ENCODE measurements around the gene TRPM5. TPM values are rescaled to one million over a fixed set of nuclear protein-coding genes. Genes with fewer than 3 reads are reported as not detected.

TRPM5 gene
- total RNA-seq, 1 donor from 2014 or later, result not detected

- no peaks in the 10 kb centered on the region for H3K4me1 Mint-ChIP-seq (ENCODE audit: low read depth)
- no peaks in the 10 kb centered on the region for H3K9me3 Mint-ChIP-seq (ENCODE audit: low read depth)
Measured at GRCh38 chr11:2425506-2425905, 18.8 kb downstream of the TRPM5 start.

GRCh38 chr11:2424811-2425495, 19.4 kb downstream of the TRPM5 start:
- H3K27ac Mint-ChIP-seq (ENCODE audit: unreplicated experiment), result no peak overlapping the region
- TF ChIP-seq CTCF (IDR thresholded peaks at IDR 0.05), result no peak
- DNase-seq (ENCODE audit: low spot score), result no peak
- H3K4me1 Mint-ChIP-seq (ENCODE audit: low read depth), result no peaks in the 10 kb centered on the region
- H3K9me3 Mint-ChIP-seq (ENCODE audit: low read depth), result no peaks in the 10 kb centered on the region
- no peak overlapping the region for H3K4me3 Mint-ChIP-seq (ENCODE audit: unreplicated experiment)
- H3K36me3 Mint-ChIP-seq (ENCODE audit: low read depth), result no peaks in the 10 kb centered on the region
- H3K27me3 Mint-ChIP-seq (ENCODE audit: low read depth), result peaks cover 2% of the 10 kb centered on the region

More at GRCh38 chr11:2425506-2425905, 18.8 kb downstream of the TRPM5 start:
- Mint-ChIP-seq H3K27ac (ENCODE audit: unreplicated experiment) (no peak overlapping the region), H3K4me3 (ENCODE audit: unreplicated experiment) (no peak overlapping the region), H3K36me3 (ENCODE audit: low read depth) (no peaks in the 10 kb centered on the region), H3K27me3 (ENCODE audit: low read depth) (peaks cover 2% of the 10 kb centered on the region)
- DNase-seq (ENCODE audit: low spot score), result no peak
- TF ChIP-seq CTCF (IDR thresholded peaks at IDR 0.05), result no peak

- no peak for DNase-seq (ENCODE audit: low spot score)
- Mint-ChIP-seq H3K27ac (ENCODE audit: unreplicated experiment) (no peak overlapping the region), H3K9me3 (ENCODE audit: low read depth) (no peaks in the 10 kb centered on the region), H3K36me3 (ENCODE audit: low read depth) (no peaks in the 10 kb centered on the region), H3K27me3 (ENCODE audit: low read depth) (peaks cover 2% of the 10 kb centered on the region), H3K4me1 (ENCODE audit: low read depth) (no peaks in the 10 kb centered on the region), H3K4me3 (ENCODE audit: unreplicated experiment) (no peak overlapping the region)
- no peak for TF ChIP-seq CTCF (IDR thresholded peaks at IDR 0.05)
Measured at GRCh38 chr11:2423157-2424025, 20.9 kb downstream of the TRPM5 start.

GRCh38 chr11:2422461-2423156, 21.7 kb downstream of the TRPM5 start:
- no peak for DNase-seq (ENCODE audit: low spot score)
- no peak for TF ChIP-seq CTCF (IDR thresholded peaks at IDR 0.05)
- Mint-ChIP-seq H3K36me3 (ENCODE audit: low read depth) (no peaks in the 10 kb centered on the region), H3K27ac (ENCODE audit: unreplicated experiment) (no peak overlapping the region), H3K27me3 (ENCODE audit: low read depth) (peaks cover 2% of the 10 kb centered on the region), H3K4me3 (ENCODE audit: unreplicated experiment) (no peak overlapping the region), H3K4me1 (ENCODE audit: low read depth) (no peaks in the 10 kb centered on the region), H3K9me3 (ENCODE audit: low read depth) (no peaks in the 10 kb centered on the region)

GRCh38 chr11:2421996-2422395, 22.3 kb downstream of the TRPM5 start:
- Mint-ChIP-seq H3K4me1 (ENCODE audit: low read depth) (no peaks in the 10 kb centered on the region), H3K9me3 (ENCODE audit: low read depth) (no peaks in the 10 kb centered on the region), H3K27me3 (ENCODE audit: low read depth) (peaks cover 2% of the 10 kb centered on the region), H3K27ac (ENCODE audit: unreplicated experiment) (no peak overlapping the region), H3K4me3 (ENCODE audit: unreplicated experiment) (no peak overlapping the region), H3K36me3 (ENCODE audit: low read depth) (no peaks in the 10 kb centered on the region)
- DNase-seq (ENCODE audit: low spot score), result no peak
- no peak for TF ChIP-seq CTCF (IDR thresholded peaks at IDR 0.05)

Measured in chondrocyte (in vitro differentiated cells).